Prostate gland (tissue), 2 donors: ENCODE results near the gene SCUBE1. TPM values are rescaled to one million over a fixed set of nuclear protein-coding genes. Genes with fewer than 3 reads are reported as not detected.

Source experiments
- DNase-seq: peaks from one replicate; pipeline ENCODE4 v3.0.0-alpha.2; 2019; ENCODE audit warnings: low spot score
- H3K27ac ChIP-seq, 2 donors: fragments of 200-600 bp; sonication (generic); 2 replicates each; pipeline ENCODE4 v1.5.1; 2017 to 2019
- H3K27me3 ChIP-seq: fragments of 200-600 bp; sonication (generic); replicated peaks from 2 replicates; pipeline ENCODE4 v1.5.1; 2019; ENCODE audit not compliant: insufficient read depth
- H3K36me3 ChIP-seq, 2 donors: fragments of 200-600 bp; sonication (generic); 1 replicate in 1 of 2; 2 replicates in 1 of 2; pipeline versions ENCODE4 v1.5.1 to v1.8.1; 2017 to 2019
- H3K4me1 ChIP-seq: fragments of 200-600 bp; sonication (generic); replicated peaks from 2 replicates; pipeline ENCODE4 v1.5.1; 2019
- H3K4me3 ChIP-seq, 2 donors: fragments of 200-600 bp; sonication (generic); 2 replicates each; pipeline ENCODE4 v1.5.1; 2017 to 2019
- H3K9me3 ChIP-seq: fragments of 200-600 bp; sonication (generic); 2 replicates; pipeline ENCODE4 v1.5.1; 2017
- CTCF ChIP-seq, 4 experiments: fragments of 200-600 bp in 2 of 4; fragments of 450-650 bp in 2 of 4; sonication (generic) in 2 of 4; IDR thresholded peaks; 1 replicate in 3 of 4; 2 replicates in 1 of 4; pipeline ENCODE4 v1.5.1; 2016 to 2019; ENCODE audit warnings: antibody characterized with exemption in 4 of 4, mild to moderate bottlenecking in 2 of 4, moderate library complexity in 2 of 4
- POLR2A ChIP-seq: fragments of 450-650 bp; IDR thresholded peaks from one replicate; pipeline ENCODE4 v1.6.1; 2016; ENCODE audit warnings: antibody characterized with exemption, mild to moderate bottlenecking
- POLR2AphosphoS5 ChIP-seq: sonication (generic); formaldehyde crosslinking; IDR thresholded peaks from one replicate; pipeline ENCODE4 v1.6.1; 2017; ENCODE audit warnings: antibody characterized with exemption
- WGBS: methylation state at CpG from one replicate; pipeline ENCODE4 v1.1.5; 2018; 5-methylcytosine and 5-hydroxymethylcytosine counted together
- intact Hi-C: fragments of 100-400 bp; cut with DNase I; formaldehyde crosslinking; loops from one replicate; pipeline ENCODE4 v1.14.2; 2022
- total RNA-seq, 2 donors: library from RNA; depleted of rRNA; stranded (reverse); fragments of >200 nt; gene quantifications; one replicate each; pipeline ENCODE4 v1.1.0, GENCODE V29; 2016

The SCUBE1 gene
- total RNA-seq, 2 donors from 2014 or later: 0.68 to 23.5 TPM

GRCh38 chr22:43325176-43325575, 18.0 kb downstream of the SCUBE1 start:
- Histone ChIP-seq H3K4me3 (no peak overlapping the region), H3K4me1 (no peaks in the 10 kb centered on the region), H3K9me3 (no peaks in the 10 kb centered on the region), H3K27me3 (no peaks in the 10 kb centered on the region), H3K36me3 (no peaks in the 10 kb centered on the region), H3K27ac (no peak overlapping the region)
- intact Hi-C loops: no loop called here
- TF ChIP-seq POLR2AphosphoS5: no peak
- TF ChIP-seq CTCF (IDR thresholded peaks at IDR 0.05): no peak
- TF ChIP-seq POLR2A: no peak
- WGBS: 92% methylated on average over 13 of the region's 13 CpGs
- no peak for DNase-seq

GRCh38 chr22:43320943-43321900, 21.9 kb downstream of the SCUBE1 start:
- TF ChIP-seq POLR2A (no peak), CTCF (IDR thresholded peaks at IDR 0.05) (no peak), POLR2AphosphoS5 (no peak)
- DNase-seq: no peak
- intact Hi-C loops: no loop called here

GRCh38 chr22:43319661-43320486, 23.3 kb downstream of the SCUBE1 start:
- no peak overlapping the region for H3K4me3 ChIP-seq
- H3K27me3 ChIP-seq: no peaks in the 10 kb centered on the region
- no peaks in the 10 kb centered on the region for H3K9me3 ChIP-seq
- 81% methylated on average over 10 of the region's 10 CpGs for WGBS
- DNase-seq: no peak
- H3K27ac ChIP-seq: no peak overlapping the region
- no peaks in the 10 kb centered on the region for H3K36me3 ChIP-seq
- intact Hi-C loops: no loop called here
- TF ChIP-seq CTCF (IDR thresholded peaks at IDR 0.05): no peak
- TF ChIP-seq POLR2AphosphoS5: no peak
- TF ChIP-seq POLR2A: no peak
- H3K4me1 ChIP-seq: no peaks in the 10 kb centered on the region

More at GRCh38 chr22:43320943-43321900, 21.9 kb downstream of the SCUBE1 start:
- no peak overlapping the region for H3K4me3 ChIP-seq
- H3K9me3 ChIP-seq: no peaks in the 10 kb centered on the region
- no peak overlapping the region for H3K27ac ChIP-seq
- no peaks in the 10 kb centered on the region for H3K36me3 ChIP-seq
- H3K4me1 ChIP-seq: no peaks in the 10 kb centered on the region
- H3K27me3 ChIP-seq: no peaks in the 10 kb centered on the region
- WGBS: 93% methylated on average over 21 of the region's 21 CpGs

- Histone ChIP-seq H3K9me3 (no peaks in the 10 kb centered on the region), H3K4me1 (no peaks in the 10 kb centered on the region), H3K27me3 (no peaks in the 10 kb centered on the region), H3K4me3 (no peak overlapping the region), H3K27ac (no peak overlapping the region), H3K36me3 (no peaks in the 10 kb centered on the region)
- intact Hi-C loops: no loop called here
- DNase-seq: no peak
- no peak for TF ChIP-seq POLR2A
- no peak for TF ChIP-seq POLR2AphosphoS5
- TF ChIP-seq CTCF (IDR thresholded peaks at IDR 0.05): no peak
- WGBS: 81% methylated on average over 9 of the region's 9 CpGs
Measured at GRCh38 chr22:43317239-43317638, 25.9 kb downstream of the SCUBE1 start.
